Measurements from ENCODE around the gene THAP7.

DNA sequence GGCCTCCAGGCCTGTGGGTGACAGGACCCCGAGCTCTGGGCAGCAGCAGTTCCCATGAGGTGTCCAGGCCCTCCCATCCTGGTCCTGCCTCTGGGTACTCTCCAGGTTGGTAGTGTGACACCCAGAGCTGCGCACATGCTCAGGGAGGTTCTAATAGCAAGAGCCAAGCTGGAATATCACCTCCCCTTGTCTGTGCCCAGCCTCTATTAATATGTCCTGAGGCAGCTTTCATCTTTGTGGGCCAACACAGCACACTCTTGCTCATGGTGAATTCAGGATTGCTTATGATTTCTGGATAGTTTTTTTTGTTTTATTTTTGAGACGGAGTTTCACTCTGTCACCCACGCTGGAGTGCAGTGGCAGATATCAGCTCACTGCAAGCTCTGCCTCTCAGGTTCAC lies 16.4 kb upstream of the THAP7 start:
- TF ChIP-seq, protein P1, sequence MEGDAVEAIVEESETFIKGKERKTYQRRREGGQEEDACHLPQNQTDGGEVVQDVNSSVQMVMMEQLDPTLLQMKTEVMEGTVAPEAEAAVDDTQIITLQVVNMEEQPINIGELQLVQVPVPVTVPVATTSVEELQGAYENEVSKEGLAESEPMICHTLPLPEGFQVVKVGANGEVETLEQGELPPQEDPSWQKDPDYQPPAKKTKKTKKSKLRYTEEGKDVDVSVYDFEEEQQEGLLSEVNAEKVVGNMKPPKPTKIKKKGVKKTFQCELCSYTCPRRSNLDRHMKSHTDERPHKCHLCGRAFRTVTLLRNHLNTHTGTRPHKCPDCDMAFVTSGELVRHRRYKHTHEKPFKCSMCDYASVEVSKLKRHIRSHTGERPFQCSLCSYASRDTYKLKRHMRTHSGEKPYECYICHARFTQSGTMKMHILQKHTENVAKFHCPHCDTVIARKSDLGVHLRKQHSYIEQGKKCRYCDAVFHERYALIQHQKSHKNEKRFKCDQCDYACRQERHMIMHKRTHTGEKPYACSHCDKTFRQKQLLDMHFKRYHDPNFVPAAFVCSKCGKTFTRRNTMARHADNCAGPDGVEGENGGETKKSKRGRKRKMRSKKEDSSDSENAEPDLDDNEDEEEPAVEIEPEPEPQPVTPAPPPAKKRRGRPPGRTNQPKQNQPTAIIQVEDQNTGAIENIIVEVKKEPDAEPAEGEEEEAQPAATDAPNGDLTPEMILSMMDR (IDR thresholded peaks at IDR 0.05; ENCODE audit: insufficient read depth, low read depth, low read length), result no peak
- TF ChIP-seq EZH2 (IDR thresholded peaks at IDR 0.05; ENCODE audit: insufficient read depth, low read length), result no peak
